Effector memory CD4-positive, alpha-beta T cell (primary cell): ENCODE results near the gene RCOR2.

Source experiments
- DNase-seq, 3 donors: peaks; one replicate each; pipeline ENCODE4 v3.0.0-alpha.2; 2020
- H3K27ac ChIP-seq: 2 replicates; pipeline ENCODE4 v1.7.0; 2013; ENCODE audit warnings: mild to moderate bottlenecking, low read length, moderate library complexity; ENCODE audit not compliant: insufficient read depth, poor library complexity, severe bottlenecking
- H3K27me3 ChIP-seq: replicated peaks from 2 replicates; pipeline ENCODE4 v1.7.0; 2013; ENCODE audit warnings: mild to moderate bottlenecking, low read length; ENCODE audit not compliant: insufficient read depth, control insufficient read depth, poor library complexity, severe bottlenecking
- H3K36me3 ChIP-seq: 2 replicates; pipeline ENCODE4 v1.7.0; 2013; ENCODE audit warnings: mild to moderate bottlenecking, low read length, moderate library complexity; ENCODE audit not compliant: control insufficient read depth, insufficient read depth
- H3K4me1 ChIP-seq: 2 replicates; pipeline ENCODE4 v1.7.0; 2013; ENCODE audit warnings: low read length, mild to moderate bottlenecking; ENCODE audit not compliant: control insufficient read depth, insufficient read depth, poor library complexity, severe bottlenecking
- H3K4me3 ChIP-seq: 2 replicates; pipeline ENCODE4 v1.7.0; 2013; ENCODE audit warnings: low read length, low read depth, mild to moderate bottlenecking; ENCODE audit not compliant: insufficient read depth, poor library complexity, severe bottlenecking
- H3K9me3 ChIP-seq: 2 replicates; pipeline ENCODE4 v1.7.0; 2013; ENCODE audit warnings: mild to moderate bottlenecking, low read length, moderate library complexity; ENCODE audit not compliant: control insufficient read depth

Gene RCOR2

GRCh38 chr11:63880403-63880790 lies 36.6 kb downstream of the RCOR2 start:
- H3K4me3 ChIP-seq, result no peak overlapping the region
- DNase-seq, result no peak
- H3K27ac ChIP-seq, result no peak overlapping the region
- H3K36me3 ChIP-seq, result no peaks in the 10 kb centered on the region
- no peaks in the 10 kb centered on the region for H3K9me3 ChIP-seq
- H3K4me1 ChIP-seq, result peaks cover 20% of the 10 kb centered on the region
- H3K27me3 ChIP-seq, result no peaks in the 10 kb centered on the region

- H3K36me3 ChIP-seq, result no peaks in the 10 kb centered on the region
- H3K4me1 ChIP-seq, result peaks cover 20% of the 10 kb centered on the region
- no peak overlapping the region for H3K4me3 ChIP-seq
- no peaks in the 10 kb centered on the region for H3K9me3 ChIP-seq
- no peak overlapping the region for H3K27ac ChIP-seq
- DNase-seq, result no peak
- no peaks in the 10 kb centered on the region for H3K27me3 ChIP-seq
Measured at GRCh38 chr11:63879598-63880402, 37.2 kb downstream of the RCOR2 start.

DNA sequence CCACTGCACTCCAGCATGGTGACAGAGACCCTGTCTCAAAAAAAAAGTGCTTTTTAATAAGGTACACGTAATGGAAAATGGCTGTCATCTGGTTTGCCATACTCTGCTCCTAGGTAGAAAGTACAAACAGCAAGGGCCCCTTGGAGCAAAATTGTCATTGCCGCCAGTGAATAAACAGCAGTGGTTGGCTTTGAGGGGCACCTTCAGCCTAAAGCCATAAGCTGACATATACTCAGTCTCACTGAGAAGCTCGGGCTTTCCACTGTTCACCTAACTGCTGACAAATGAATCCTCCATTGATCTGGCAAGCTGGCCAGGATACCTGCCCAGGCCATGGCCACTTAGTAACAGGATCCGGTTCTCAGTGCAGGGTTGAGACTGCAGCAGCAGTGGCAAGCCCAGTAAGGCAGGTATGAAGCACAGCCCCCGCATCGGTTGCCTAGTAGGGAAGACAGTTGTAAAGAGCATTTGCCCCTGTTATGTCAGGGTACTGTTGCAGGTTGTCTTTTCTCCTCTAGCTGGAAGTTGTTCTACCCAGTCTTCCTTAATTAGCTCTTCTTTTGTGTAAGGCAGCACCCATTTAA lies 39.2 kb downstream of the RCOR2 start:
- no peak for DNase-seq
- H3K9me3 ChIP-seq, result no peaks in the 10 kb centered on the region
- no peak overlapping the region for H3K27ac ChIP-seq
- peaks cover 23% of the 10 kb centered on the region for H3K4me1 ChIP-seq
- no peaks in the 10 kb centered on the region for H3K36me3 ChIP-seq
- no peak overlapping the region for H3K4me3 ChIP-seq
- H3K27me3 ChIP-seq, result no peaks in the 10 kb centered on the region

DNA sequence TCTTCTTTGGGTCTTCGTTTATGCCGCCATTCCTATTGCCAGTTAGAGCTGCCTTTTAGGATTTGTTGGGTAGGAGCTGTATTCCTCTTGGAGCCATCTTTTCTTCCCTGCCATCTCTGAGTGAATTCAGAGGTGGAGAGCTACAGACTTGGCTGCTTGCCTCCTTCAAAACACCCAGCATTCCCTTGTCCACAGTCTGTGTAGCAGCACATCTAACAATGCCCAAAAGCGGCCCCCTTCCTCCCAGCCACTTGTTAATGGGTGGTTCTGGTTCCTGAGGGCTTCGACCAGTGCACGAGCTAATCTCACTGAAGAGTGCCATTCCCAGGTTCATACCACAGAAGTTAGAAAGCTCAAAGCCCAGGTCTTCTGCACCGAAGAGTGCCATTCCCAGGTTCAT lies 40.3 kb downstream of the RCOR2 start:
- no peak overlapping the region for H3K4me3 ChIP-seq
- peaks cover 25% of the 10 kb centered on the region for H3K4me1 ChIP-seq
- H3K27ac ChIP-seq, result no peak overlapping the region
- H3K9me3 ChIP-seq, result no peaks in the 10 kb centered on the region
- DNase-seq, result no peak
- no peaks in the 10 kb centered on the region for H3K36me3 ChIP-seq
- no peaks in the 10 kb centered on the region for H3K27me3 ChIP-seq

GRCh38 chr11:63875506-63876065 lies 41.4 kb downstream of the RCOR2 start:
- no peaks in the 10 kb centered on the region for H3K36me3 ChIP-seq
- peaks cover 30% of the 10 kb centered on the region for H3K4me1 ChIP-seq
- no peaks in the 10 kb centered on the region for H3K27me3 ChIP-seq
- H3K4me3 ChIP-seq, result no peak overlapping the region
- no peak overlapping the region for H3K27ac ChIP-seq
- H3K9me3 ChIP-seq, result no peaks in the 10 kb centered on the region
- DNase-seq, result no peak

DNA sequence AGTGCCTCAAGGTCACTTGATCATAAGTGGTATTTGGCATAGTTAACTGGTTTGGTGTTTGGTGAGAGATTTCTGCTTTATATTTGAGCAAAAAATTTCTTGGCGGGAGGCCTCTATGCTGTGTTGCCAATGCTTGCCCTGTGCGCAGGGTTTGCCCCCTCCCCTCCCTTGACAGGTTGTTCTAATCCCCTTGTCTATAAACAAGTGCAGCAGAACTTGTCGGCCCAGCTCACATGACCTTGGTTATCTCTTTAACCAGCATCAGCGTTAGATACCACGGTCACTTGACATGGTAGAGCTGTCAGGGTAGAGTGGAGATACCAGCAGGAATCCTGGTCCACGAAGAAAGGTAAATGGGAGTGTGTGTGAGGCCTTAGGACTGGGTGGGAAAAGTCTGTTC lies 42.5 kb downstream of the RCOR2 start:
- DNase-seq, result no peak
- Histone ChIP-seq H3K27me3 (no peaks in the 10 kb centered on the region), H3K36me3 (no peaks in the 10 kb centered on the region), H3K4me3 (no peak overlapping the region), H3K9me3 (no peaks in the 10 kb centered on the region), H3K4me1 (peaks cover 35% of the 10 kb centered on the region), H3K27ac (no peak overlapping the region)

DNA sequence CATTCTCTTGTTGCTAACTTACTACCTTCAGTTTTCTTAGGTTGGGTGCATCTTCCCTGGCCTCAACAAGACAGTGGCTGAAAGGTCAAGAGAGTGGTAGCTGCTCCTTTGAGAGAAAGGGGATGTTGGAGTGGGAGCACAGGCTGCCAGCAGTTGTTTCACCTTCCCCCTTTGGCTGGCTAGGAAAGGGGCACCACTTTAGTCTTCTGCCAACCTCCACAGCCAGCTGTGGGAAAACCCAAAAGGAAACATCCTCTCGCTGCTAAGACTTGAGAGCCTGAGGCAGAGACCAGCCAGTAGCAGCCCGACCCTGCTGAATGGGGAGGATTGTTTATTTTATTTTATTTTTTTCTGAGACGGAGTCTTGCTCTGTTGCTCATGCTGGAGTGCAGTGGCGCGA lies 43.7 kb downstream of the RCOR2 start:
- no peaks in the 10 kb centered on the region for H3K36me3 ChIP-seq
- H3K27me3 ChIP-seq, result no peaks in the 10 kb centered on the region
- H3K4me3 ChIP-seq, result no peak overlapping the region
- DNase-seq, result no peak
- peaks cover 47% of the 10 kb centered on the region for H3K4me1 ChIP-seq
- H3K27ac ChIP-seq, result no peak overlapping the region
- no peaks in the 10 kb centered on the region for H3K9me3 ChIP-seq

DNA sequence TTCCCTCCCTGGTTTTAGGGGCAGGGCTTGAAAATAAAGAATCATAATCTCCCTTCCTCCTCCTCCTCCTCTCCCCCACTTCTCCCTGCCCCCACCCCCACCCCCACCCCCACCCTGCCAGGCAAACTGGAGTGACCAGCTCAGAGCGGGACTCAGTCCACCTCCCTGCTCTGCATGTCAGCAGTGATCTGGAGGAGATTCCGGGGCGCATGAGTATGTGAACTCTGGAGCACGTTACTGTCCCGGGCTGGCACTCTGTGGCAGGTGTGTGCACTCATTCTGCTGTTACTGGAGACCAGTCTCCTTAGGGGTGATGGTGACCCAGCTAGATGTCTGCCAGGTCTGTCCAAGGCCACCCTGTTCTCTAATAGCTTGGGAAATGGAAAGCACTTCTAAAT lies 44.2 kb downstream of the RCOR2 start:
- Histone ChIP-seq H3K9me3 (no peaks in the 10 kb centered on the region), H3K27me3 (no peaks in the 10 kb centered on the region), H3K4me3 (no peak overlapping the region), H3K36me3 (no peaks in the 10 kb centered on the region), H3K4me1 (peaks cover 52% of the 10 kb centered on the region), H3K27ac (no peak overlapping the region)
- DNase-seq, result no peak

DNA sequence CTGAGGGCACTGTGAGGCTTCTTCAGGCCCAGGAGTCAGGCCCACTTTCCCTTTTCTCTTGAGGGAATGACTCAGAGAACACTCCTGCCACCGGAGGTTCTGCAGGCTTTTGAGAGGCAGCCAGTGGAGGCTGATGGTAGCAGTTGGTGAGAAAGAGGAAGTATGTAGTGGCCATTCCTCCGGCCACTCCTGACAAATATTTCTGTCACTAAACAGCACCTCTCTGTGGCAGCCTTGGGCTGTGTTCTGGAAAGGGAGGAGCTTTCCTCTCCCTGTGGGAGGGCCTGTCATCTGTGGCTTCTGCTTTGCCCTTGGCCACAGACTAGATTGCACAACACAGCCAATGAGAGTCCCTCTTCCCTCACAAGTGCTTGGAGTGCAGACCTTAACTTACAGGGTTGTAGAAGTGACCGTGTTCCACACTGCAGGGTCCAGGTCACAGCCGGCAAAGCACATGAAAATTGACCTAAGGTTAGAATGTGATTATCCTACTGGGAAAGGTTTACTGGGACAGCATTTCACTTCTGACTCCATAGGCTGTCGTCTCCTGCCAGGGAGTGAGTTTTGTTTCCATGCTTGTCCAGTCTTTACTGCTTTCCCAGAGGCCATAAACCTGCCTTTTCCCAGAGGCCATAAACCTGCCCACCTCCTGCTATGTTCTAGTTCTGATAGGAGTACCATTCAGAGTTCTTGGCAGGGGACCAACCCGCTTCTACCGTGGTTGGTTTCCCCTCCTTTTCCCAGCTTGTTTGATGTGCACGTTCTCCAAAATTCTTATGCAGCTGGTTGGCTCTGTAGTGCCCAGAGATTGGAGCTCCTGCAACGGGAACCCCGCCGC lies 44.8 kb downstream of the RCOR2 start:
- no peaks in the 10 kb centered on the region for H3K9me3 ChIP-seq
- H3K36me3 ChIP-seq, result no peaks in the 10 kb centered on the region
- no peaks in the 10 kb centered on the region for H3K27me3 ChIP-seq
- peak; percentile 9 to 12 (median 11) for DNase-seq
- no peak overlapping the region for H3K4me3 ChIP-seq
- H3K27ac ChIP-seq, result peak overlapping the region; percentile 16
- peaks cover 56% of the 10 kb centered on the region for H3K4me1 ChIP-seq
